Measurements from ENCODE around the gene EPHB1.

Gene EPHB1

DNA sequence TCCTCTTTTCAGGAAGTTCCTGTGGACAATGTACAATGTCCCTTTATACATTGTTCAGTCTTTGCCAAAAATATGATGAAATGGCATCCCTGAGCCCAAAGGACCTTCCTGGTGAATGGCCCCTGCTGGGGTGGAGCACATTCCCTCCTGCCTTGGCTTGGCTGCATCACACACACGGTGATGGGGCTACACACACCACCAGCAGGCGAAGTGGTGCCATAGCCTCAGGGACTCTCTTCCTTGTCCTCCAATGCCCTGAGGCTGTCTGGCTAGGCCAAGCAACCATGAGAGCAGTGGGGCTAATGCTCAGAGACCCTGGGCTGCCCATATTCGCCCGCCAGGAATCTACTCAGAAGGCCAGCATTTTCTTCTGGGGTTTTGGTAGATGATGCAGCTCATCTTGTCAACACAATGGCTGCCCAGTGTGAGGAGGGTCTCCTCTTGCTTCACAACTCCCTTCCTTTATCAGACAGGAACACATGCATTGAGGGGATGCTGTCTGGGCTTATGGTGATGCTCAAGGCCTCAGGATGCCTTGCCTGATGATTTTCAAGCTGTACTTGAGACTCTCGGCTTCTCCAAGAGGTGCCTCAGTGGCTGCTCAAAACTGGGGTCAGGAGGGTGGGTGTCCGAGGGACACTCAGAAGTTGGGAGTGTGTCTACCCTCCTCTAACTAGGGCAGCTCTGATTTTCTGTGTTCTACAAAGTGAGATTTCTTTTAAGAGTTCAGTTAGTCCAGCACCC, 40.9 kb upstream of the EPHB1 start:
- DNase-seq (ENCODE audit: low read depth, low spot score) = no peak
- TF ChIP-seq, protein P1, sequence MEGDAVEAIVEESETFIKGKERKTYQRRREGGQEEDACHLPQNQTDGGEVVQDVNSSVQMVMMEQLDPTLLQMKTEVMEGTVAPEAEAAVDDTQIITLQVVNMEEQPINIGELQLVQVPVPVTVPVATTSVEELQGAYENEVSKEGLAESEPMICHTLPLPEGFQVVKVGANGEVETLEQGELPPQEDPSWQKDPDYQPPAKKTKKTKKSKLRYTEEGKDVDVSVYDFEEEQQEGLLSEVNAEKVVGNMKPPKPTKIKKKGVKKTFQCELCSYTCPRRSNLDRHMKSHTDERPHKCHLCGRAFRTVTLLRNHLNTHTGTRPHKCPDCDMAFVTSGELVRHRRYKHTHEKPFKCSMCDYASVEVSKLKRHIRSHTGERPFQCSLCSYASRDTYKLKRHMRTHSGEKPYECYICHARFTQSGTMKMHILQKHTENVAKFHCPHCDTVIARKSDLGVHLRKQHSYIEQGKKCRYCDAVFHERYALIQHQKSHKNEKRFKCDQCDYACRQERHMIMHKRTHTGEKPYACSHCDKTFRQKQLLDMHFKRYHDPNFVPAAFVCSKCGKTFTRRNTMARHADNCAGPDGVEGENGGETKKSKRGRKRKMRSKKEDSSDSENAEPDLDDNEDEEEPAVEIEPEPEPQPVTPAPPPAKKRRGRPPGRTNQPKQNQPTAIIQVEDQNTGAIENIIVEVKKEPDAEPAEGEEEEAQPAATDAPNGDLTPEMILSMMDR (IDR thresholded peaks at IDR 0.05; ENCODE audit: low read depth, low read length) = peak; percentile 2
- in situ Hi-C loops (cut with HindIII; ENCODE audit: low sequenced_read_pairs) = no loop called here
- H3K4me3 ChIP-seq (ENCODE audit: low read depth, low read length) = no peak overlapping the region

DNA sequence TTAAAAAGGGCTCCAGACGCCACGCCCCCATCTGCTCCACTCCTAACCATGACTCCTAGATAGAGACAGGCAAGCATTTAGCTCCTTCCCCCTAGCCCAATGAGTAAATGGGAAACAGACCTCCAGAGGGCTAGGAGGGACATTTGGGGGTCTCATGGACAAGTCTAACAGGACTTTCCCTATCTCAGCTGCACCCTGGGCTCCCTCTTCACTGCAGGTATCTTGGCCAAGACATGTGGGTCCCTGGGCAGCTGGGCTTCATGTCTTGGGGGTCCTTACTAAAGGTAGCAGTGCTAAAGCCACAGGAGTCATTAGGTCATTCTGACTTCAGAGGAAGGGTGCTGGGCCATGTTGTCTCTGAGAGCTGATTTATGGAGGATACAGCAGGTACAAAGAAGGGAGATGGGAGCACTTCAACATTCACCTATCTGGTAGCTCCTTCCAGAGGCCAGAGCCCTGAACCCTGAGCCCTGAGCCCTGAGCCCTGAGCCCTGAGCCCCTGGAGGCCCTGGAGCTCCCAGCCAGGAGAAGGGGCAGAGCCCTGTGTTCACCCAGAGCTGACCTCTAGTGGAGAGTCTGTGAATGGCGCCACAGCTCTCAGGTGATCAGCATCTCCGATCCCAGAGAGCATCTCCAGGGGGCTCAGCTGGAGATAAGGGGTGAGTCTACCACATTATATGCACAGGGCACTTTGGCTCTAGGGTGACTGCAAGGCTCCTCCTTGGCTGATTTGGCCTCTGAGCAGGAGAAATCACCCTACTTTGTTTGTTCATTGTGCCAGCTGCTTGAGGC, 40.1 kb upstream of the EPHB1 start:
- no peak overlapping the region for H3K4me3 ChIP-seq (ENCODE audit: low read depth, low read length)
- TF ChIP-seq, protein P1 (IDR thresholded peaks at IDR 0.05; ENCODE audit: low read depth, low read length) = peak; percentile 85
- DNase-seq (ENCODE audit: low read depth, low spot score) = peak; percentile 24
- in situ Hi-C loops (cut with HindIII; ENCODE audit: low sequenced_read_pairs) = no loop called here

DNA sequence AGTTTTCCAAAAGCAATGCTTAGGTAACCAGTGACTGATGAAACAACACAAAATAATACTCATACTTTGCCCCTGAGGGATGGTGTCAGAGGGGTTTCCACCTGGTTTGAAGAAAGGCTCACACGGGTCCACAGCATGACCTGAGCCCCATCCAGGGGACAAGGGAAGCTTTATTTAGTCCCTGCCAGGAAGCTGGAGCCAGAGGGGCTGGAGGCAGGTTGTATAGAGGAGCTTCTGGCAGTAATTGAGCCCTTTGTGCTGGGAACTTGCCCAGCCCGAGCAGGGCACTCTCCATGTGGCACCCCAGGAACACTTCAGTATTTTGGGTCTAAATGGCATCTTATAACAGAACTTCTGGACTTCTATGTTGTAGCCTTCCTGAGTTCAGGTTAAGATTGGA, 39.2 kb upstream of the EPHB1 start:
- TF ChIP-seq, protein P1 (IDR thresholded peaks at IDR 0.05; ENCODE audit: low read depth, low read length) = no peak
- DNase-seq (ENCODE audit: low read depth, low spot score) = no peak
- H3K4me3 ChIP-seq (ENCODE audit: low read depth, low read length) = no peak overlapping the region
- in situ Hi-C loops (cut with HindIII; ENCODE audit: low sequenced_read_pairs) = no loop called here

DNA sequence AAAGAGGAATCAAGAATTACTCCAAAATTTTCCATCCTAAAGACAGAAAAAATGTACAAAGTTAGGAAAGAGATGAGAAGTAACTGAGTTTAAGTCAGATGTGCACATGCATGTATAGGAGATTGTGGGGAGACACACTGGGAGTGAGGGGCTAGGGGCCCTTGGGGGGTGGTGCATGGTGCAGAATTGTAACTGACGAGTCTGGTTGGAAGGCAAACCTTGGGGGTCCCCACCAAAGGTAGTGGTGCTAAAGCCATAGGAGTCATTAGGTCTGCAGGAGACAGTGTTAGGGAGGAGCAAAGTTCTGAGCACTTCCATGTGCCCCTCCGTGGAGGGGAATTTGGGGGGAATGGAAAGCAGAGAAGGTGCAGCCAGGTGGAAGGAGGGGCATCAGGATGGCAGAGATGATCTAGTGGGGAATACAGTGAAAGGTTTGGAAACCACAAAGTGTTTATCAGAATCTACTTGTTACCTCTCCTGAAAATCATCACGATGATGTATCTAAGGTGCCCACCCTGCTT, 37.5 kb upstream of the EPHB1 start:
- H3K4me3 ChIP-seq (ENCODE audit: low read depth, low read length) = no peak overlapping the region
- in situ Hi-C loops (cut with HindIII; ENCODE audit: low sequenced_read_pairs) = no loop called here
- DNase-seq (ENCODE audit: low read depth, low spot score) = no peak
- TF ChIP-seq, protein P1 (IDR thresholded peaks at IDR 0.05; ENCODE audit: low read depth, low read length) = no peak

DNA sequence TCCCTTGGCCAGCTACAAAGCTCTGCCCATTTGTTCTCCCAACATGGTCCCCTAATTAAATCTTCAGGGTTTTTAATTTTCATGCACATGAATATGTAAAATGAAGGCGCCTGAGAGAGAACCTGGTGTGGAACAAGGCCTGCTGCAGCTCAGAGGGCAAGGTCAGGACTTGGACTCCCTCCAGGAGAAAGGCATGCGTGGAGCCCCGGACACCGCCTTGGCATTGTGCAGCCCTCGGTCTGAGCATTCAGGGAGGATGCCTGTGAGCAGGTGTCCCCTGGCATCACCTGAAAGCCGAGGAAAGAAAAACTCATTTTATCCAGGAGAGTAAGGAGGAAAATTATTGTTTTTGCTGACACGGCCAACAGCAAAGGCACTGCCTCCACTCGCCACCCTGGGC, 33.8 kb upstream of the EPHB1 start:
- TF ChIP-seq, protein P1 (IDR thresholded peaks at IDR 0.05; ENCODE audit: low read depth, low read length) = no peak
- in situ Hi-C loops (cut with HindIII; ENCODE audit: low sequenced_read_pairs) = no loop called here
- no peak for DNase-seq (ENCODE audit: low read depth, low spot score)
- H3K4me3 ChIP-seq (ENCODE audit: low read depth, low read length) = no peak overlapping the region

DNA sequence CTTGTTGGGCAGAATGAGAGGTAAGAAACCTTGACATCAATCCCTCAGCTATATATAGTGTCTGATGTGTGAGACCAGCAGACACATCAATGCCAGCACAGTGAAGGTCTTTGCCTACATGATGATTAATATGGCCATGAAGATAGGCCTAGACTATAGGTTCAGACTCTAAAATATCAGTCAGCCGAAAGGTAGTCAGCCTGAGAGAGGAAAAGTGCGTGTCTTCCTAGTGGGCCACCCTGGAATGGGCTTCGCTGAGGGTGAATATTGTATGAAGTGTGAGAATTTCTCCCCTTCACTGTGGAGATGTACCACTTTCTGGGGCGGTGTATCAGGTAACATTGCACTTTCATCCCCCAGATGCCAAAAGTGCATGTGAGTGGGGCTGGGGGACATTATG, 33.0 kb upstream of the EPHB1 start:
- TF ChIP-seq, protein P1 (IDR thresholded peaks at IDR 0.05; ENCODE audit: low read depth, low read length) = no peak
- in situ Hi-C loops (cut with HindIII; ENCODE audit: low sequenced_read_pairs) = no loop called here
- H3K4me3 ChIP-seq (ENCODE audit: low read depth, low read length) = no peak overlapping the region
- no peak for DNase-seq (ENCODE audit: low read depth, low spot score)

Data from astrocyte of the spinal cord (primary cell).